ENCODE results near the gene BMP2.

BMP2 gene

GRCh38 chr20:6769903-6770785 is 2.7 kb downstream of the BMP2 start:
- H3K4me3 ChIP-seq (ENCODE audit: insufficient read depth, low read length, poor library complexity, severe bottlenecking) = no peak overlapping the region

DNA sequence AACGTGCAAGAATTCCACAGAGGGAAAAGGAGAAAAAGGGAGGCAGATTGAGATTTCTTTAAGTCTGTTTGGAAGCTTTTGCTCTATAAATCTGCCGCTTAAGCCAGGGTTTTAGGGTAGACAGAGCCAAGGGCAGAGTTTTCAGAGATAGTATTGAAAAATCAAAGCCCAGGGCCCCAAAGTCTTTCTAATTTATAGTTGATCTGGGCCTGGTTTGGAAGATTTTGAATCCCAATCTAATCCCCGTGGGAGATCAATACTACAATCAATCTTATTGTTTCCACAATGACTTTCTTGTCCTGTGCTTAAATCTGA is 3.3 kb downstream of the BMP2 start:
- TF ChIP-seq CTCF (IDR thresholded peaks at IDR 0.05; ENCODE audit: insufficient read depth, low read length, poor library complexity, severe bottlenecking) = no peak
- no peak for TF ChIP-seq EZH2phosphoT487 (conservative IDR thresholded peaks at IDR 0.05; ENCODE audit: low read length)
- no peak overlapping the region for H3K27ac ChIP-seq (ENCODE audit: low read depth, low read length)
- H3K9me2 ChIP-seq (replicated peaks; ENCODE audit: insufficient read depth, low read length) = no peaks in the 10 kb centered on the region
- no peaks in the 10 kb centered on the region for H3K27me3 ChIP-seq (ENCODE audit: low read length)
- H3K9me3 ChIP-seq (ENCODE audit: insufficient read depth, low read length) = no peaks in the 10 kb centered on the region
- no peak overlapping the region for H2AFZ ChIP-seq (ENCODE audit: low read depth, low read length, severe bottlenecking)
- H4K20me1 ChIP-seq (ENCODE audit: low read depth, low read length) = no peaks in the 10 kb centered on the region
- no peaks in the 10 kb centered on the region for H3K79me2 ChIP-seq (ENCODE audit: insufficient read depth, low read length)
- H3F3A ChIP-seq (ENCODE audit: insufficient read depth) = no peaks in the 10 kb centered on the region
- H3K9ac ChIP-seq (ENCODE audit: low read length) = no peak overlapping the region
- no peak overlapping the region for H3K4me3 ChIP-seq (ENCODE audit: insufficient read depth, low read length, poor library complexity, severe bottlenecking)
- no peaks in the 10 kb centered on the region for H3K36me3 ChIP-seq (ENCODE audit: low read length)
- no peak overlapping the region for H3K4me2 ChIP-seq (ENCODE audit: low read depth, low read length, poor library complexity, severe bottlenecking)

More at GRCh38 chr20:6769903-6770785, 2.7 kb downstream of the BMP2 start:
- H3K27me3 ChIP-seq (ENCODE audit: low read length) = no peaks in the 10 kb centered on the region
- no peak overlapping the region for H3K27ac ChIP-seq (ENCODE audit: low read depth, low read length)
- TF ChIP-seq EZH2phosphoT487 (conservative IDR thresholded peaks at IDR 0.05; ENCODE audit: low read length) (no peak), CTCF (IDR thresholded peaks at IDR 0.05; ENCODE audit: insufficient read depth, low read length, poor library complexity, severe bottlenecking) (no peak)
- H3K79me2 ChIP-seq (ENCODE audit: insufficient read depth, low read length) = no peaks in the 10 kb centered on the region
- H3K36me3 ChIP-seq (ENCODE audit: low read length) = no peaks in the 10 kb centered on the region
- H2AFZ ChIP-seq (ENCODE audit: low read depth, low read length, severe bottlenecking) = no peak overlapping the region
- H3K9me3 ChIP-seq (ENCODE audit: insufficient read depth, low read length) = no peaks in the 10 kb centered on the region
- H3K4me2 ChIP-seq (ENCODE audit: low read depth, low read length, poor library complexity, severe bottlenecking) = no peak overlapping the region
- no peak overlapping the region for H3K9ac ChIP-seq (ENCODE audit: low read length)
- no peaks in the 10 kb centered on the region for H3K9me2 ChIP-seq (replicated peaks; ENCODE audit: insufficient read depth, low read length)
- H4K20me1 ChIP-seq (ENCODE audit: low read depth, low read length) = no peaks in the 10 kb centered on the region
- H3F3A ChIP-seq (ENCODE audit: insufficient read depth) = no peaks in the 10 kb centered on the region

DNA sequence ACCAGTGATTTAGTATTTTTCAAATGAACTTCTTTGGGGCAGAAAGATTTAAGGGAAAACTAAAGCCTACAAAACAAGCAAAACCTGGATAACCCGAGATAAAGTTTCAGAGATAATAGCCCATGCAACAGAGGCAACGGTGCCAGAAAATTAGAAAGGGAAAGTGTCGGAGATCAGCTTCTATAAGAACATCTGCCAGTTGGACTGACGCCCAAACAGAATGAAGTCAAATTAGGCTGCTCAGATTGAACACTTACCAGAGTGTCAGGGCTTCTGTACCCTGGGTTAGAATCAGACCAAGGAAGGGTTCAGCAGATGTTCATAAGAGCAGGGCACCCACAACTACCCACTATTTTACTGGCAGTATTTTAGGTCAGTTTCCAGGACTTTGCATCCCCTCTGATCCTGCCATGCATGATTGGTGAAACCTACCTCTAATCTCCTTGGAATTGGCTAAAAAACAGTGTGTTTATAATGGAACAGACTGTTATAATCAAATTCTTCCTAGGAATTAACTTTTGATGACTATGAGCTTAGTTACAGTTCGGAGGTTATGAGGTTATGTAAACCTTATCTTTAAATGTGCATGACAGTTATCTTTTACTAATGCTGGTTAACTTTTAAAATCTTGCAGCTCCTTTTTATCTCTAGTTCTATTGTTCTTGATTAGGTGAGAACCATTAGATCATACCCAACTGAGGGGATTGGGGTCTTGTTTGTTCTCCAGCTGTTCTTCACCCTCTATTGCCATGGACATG is 13.1 kb downstream of the BMP2 start:
- H3K79me2 ChIP-seq (ENCODE audit: insufficient read depth, low read length) = no peaks in the 10 kb centered on the region
- H3K9me3 ChIP-seq (ENCODE audit: insufficient read depth, low read length) = no peaks in the 10 kb centered on the region
- H3K9ac ChIP-seq (ENCODE audit: low read length) = no peak overlapping the region
- H3K36me3 ChIP-seq (ENCODE audit: low read length) = no peaks in the 10 kb centered on the region
- no peaks in the 10 kb centered on the region for H3F3A ChIP-seq (ENCODE audit: insufficient read depth)
- no peaks in the 10 kb centered on the region for H4K20me1 ChIP-seq (ENCODE audit: low read depth, low read length)
- no peak overlapping the region for H3K4me3 ChIP-seq (ENCODE audit: insufficient read depth, low read length, poor library complexity, severe bottlenecking)
- H3K9me2 ChIP-seq (replicated peaks; ENCODE audit: insufficient read depth, low read length) = no peaks in the 10 kb centered on the region
- TF ChIP-seq CTCF (IDR thresholded peaks at IDR 0.05; ENCODE audit: insufficient read depth, low read length, poor library complexity, severe bottlenecking) = no peak
- H3K4me2 ChIP-seq (ENCODE audit: low read depth, low read length, poor library complexity, severe bottlenecking) = no peak overlapping the region
- no peak overlapping the region for H2AFZ ChIP-seq (ENCODE audit: low read depth, low read length, severe bottlenecking)
- no peak overlapping the region for H3K27ac ChIP-seq (ENCODE audit: low read depth, low read length)
- H3K27me3 ChIP-seq (ENCODE audit: low read length) = no peaks in the 10 kb centered on the region
